ENCODE data around the gene TMC2.

Gene TMC2

GRCh38 chr20:2578475-2579192 is 42.3 kb downstream of the TMC2 start:
- DNase-seq, result peak; percentile 86

GRCh38 chr20:2585811-2586210 is 49.4 kb downstream of the TMC2 start:
- no peak for DNase-seq

- no peak for DNase-seq
Measured at GRCh38 chr20:2593756-2594155, 57.4 kb downstream of the TMC2 start.

- no peak for DNase-seq
Measured at GRCh38 chr20:2595076-2595475, 58.7 kb downstream of the TMC2 start.

GRCh38 chr20:2596673-2597279 is 60.4 kb downstream of the TMC2 start:
- DNase-seq, result no peak

- no peak for DNase-seq
Measured at GRCh38 chr20:2599288-2600006, 63.1 kb downstream of the TMC2 start.

- no peak for DNase-seq
Measured at GRCh38 chr20:2602046-2602735, 65.8 kb downstream of the TMC2 start.

- no peak for DNase-seq
Measured at GRCh38 chr20:2602746-2603145, 66.4 kb downstream of the TMC2 start.

GRCh38 chr20:2603816-2604505 is 67.6 kb downstream of the TMC2 start:
- DNase-seq, result peak; percentile 32

GRCh38 chr20:2604506-2604835 is 68.1 kb downstream of the TMC2 start:
- DNase-seq, result no peak

- peak; percentile 17 for DNase-seq
Measured at GRCh38 chr20:2606507-2607006, 70.2 kb downstream of the TMC2 start.

GRCh38 chr20:2610326-2610725 is 74.0 kb downstream of the TMC2 start:
- DNase-seq, result no peak

GRCh38 chr20:2610941-2611720 is 74.8 kb downstream of the TMC2 start:
- no peak for DNase-seq

- no peak for DNase-seq
Measured at GRCh38 chr20:2612073-2612472, 75.7 kb downstream of the TMC2 start.

- no peak for DNase-seq
Measured at GRCh38 chr20:2616634-2617033, 80.3 kb downstream of the TMC2 start.

GRCh38 chr20:2617099-2617714 is 80.8 kb downstream of the TMC2 start:
- no peak for DNase-seq

GRCh38 chr20:2618815-2619214 is 82.4 kb downstream of the TMC2 start:
- no peak for DNase-seq

GRCh38 chr20:2619337-2619736 is 83.0 kb downstream of the TMC2 start:
- no peak for DNase-seq

- no peak for DNase-seq
Measured at GRCh38 chr20:2619961-2620595, 83.7 kb downstream of the TMC2 start.

GRCh38 chr20:2624190-2624589 is 87.8 kb downstream of the TMC2 start:
- DNase-seq, result no peak

GRCh38 chr20:2625062-2625461 is 88.7 kb downstream of the TMC2 start:
- DNase-seq, result no peak
